Right atrium auricular region (tissue), 2 donors: Measurements from ENCODE around the gene FAM13B. TPM values are rescaled to one million over a fixed set of nuclear protein-coding genes. Genes with fewer than 3 reads are reported as not detected.

Experiments
- DNase-seq: peaks from one replicate; pipeline ENCODE4 v3.0.0-alpha.2; 2019; ENCODE audit warnings: low spot score
- H3K27ac ChIP-seq, 2 donors: fragments of 200-600 bp; sonication (generic); 1 replicate in 1 of 2; 2 replicates in 1 of 2; pipeline ENCODE4 v1.5.1; 2016 to 2019
- H3K27me3 ChIP-seq, 2 donors: fragments of 200-600 bp; sonication (generic); one replicate each; pipeline versions ENCODE4 v1.5.1 to v1.6.0; 2017 to 2019
- H3K36me3 ChIP-seq: fragments of 200-600 bp; sonication (generic); one replicate; pipeline ENCODE4 v1.5.1; 2016
- H3K4me1 ChIP-seq, 2 donors: fragments of 200-600 bp; sonication (generic); one replicate each; pipeline versions ENCODE4 v1.5.1 to v1.6.0; 2017 to 2019
- H3K4me3 ChIP-seq, 2 donors: fragments of 200-600 bp; sonication (generic); 1 replicate in 1 of 2; 2 replicates in 1 of 2; pipeline ENCODE4 v1.5.1; 2017 to 2019; ENCODE audit warnings: mild to moderate bottlenecking in 1 of 2, moderate library complexity in 1 of 2
- H3K9me3 ChIP-seq, 2 donors: fragments of 200-600 bp; sonication (generic); one replicate each; pipeline ENCODE4 v1.5.1; 2019
- total RNA-seq, 2 donors: library from RNA; depleted of rRNA; stranded (reverse); fragments of >200 nt; gene quantifications; one replicate each; pipeline ENCODE4 v1.1.0, GENCODE V29; 2016
- TF ChIP-seq, protein P1 (sequence below), 2 donors: fragments of 200-600 bp; sonication (generic); IDR thresholded peaks; one replicate each; pipeline ENCODE4 v1.5.1; 2019; ENCODE audit warnings: antibody characterized with exemption in 2 of 2

FAM13B gene
- total RNA-seq, 2 donors from 2014 or later, result 35.9 to 37.1 TPM

DNA sequence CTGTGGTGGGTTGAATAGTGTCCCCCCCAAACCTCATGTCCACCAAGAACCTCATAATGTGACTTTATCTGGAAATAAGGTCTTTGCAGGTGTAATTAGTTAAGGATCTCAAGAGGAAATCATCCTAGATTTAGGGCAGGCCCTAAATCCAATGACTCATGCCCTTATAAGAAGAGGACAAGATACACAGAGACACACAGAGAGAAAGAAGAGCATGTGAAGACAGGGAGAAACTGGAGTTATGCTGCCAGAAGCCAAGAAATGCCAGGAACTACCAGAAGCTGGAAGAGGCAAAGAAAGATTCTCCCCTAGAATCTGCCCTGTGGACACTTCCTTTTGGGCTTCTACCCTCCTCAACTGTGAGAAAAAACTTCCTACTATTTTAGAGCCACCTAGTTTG lies 8.8 kb downstream of the FAM13B start:
- no peaks in the 10 kb centered on the region for H3K9me3 ChIP-seq
- H3K36me3 ChIP-seq, result peaks cover 16% of the 10 kb centered on the region
- H3K27ac ChIP-seq, result no peak overlapping the region
- no peak overlapping the region for H3K4me3 ChIP-seq
- no peak for DNase-seq
- peaks cover 0 to 37% of the 10 kb centered on the region in 2 donors for H3K4me1 ChIP-seq
- TF ChIP-seq, protein P1, sequence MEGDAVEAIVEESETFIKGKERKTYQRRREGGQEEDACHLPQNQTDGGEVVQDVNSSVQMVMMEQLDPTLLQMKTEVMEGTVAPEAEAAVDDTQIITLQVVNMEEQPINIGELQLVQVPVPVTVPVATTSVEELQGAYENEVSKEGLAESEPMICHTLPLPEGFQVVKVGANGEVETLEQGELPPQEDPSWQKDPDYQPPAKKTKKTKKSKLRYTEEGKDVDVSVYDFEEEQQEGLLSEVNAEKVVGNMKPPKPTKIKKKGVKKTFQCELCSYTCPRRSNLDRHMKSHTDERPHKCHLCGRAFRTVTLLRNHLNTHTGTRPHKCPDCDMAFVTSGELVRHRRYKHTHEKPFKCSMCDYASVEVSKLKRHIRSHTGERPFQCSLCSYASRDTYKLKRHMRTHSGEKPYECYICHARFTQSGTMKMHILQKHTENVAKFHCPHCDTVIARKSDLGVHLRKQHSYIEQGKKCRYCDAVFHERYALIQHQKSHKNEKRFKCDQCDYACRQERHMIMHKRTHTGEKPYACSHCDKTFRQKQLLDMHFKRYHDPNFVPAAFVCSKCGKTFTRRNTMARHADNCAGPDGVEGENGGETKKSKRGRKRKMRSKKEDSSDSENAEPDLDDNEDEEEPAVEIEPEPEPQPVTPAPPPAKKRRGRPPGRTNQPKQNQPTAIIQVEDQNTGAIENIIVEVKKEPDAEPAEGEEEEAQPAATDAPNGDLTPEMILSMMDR (IDR thresholded peaks at IDR 0.05), result no peak
- no peaks in the 10 kb centered on the region for H3K27me3 ChIP-seq

DNA sequence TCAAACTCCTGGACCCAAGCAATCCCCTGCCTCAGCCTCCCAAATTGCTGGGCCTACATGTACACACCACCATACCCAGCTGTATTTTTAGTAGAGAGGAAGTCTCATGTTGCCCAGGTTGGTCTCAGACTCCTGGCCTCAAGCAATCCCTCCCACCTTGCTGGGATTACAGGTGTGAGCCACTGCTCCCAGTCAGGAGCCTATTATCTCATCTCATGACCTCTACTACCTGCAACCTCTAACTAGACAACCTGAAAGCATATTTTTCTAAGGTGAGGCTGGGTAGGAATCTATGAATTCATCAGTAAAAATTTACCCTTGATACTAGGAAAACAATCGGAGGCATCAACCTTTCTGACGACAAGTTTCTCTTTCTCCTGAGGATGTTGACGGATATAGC lies 10.0 kb downstream of the FAM13B start:
- Histone ChIP-seq H3K27ac (no peak overlapping the region), H3K27me3 (no peaks in the 10 kb centered on the region), H3K9me3 (no peaks in the 10 kb centered on the region), H3K4me3 (no peak overlapping the region), H3K36me3 (peaks cover 26% of the 10 kb centered on the region), H3K4me1 (peaks cover 0 to 25% of the 10 kb centered on the region in 2 donors)
- DNase-seq, result no peak
- TF ChIP-seq, protein P1 (IDR thresholded peaks at IDR 0.05), result no peak

DNA sequence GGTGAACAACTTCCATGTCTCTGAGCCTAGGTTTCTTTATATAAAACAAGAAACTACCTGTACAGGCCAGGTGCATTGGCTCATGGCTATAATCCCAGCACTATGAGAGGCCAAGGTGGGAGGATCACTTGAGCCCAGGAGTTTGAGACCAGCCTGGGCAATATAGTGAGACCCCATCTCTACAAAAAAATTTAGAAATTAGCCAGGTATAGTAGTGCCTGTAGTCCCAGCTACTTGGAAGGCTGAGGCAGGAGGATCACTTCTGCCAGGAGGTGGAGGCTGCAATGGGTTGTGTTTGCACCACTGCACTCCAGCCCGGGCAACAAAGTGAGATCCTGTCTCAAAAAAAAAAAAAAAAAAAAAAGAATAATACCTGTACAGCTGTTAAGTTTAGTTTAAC lies 11.1 kb downstream of the FAM13B start:
- Histone ChIP-seq H3K9me3 (no peaks in the 10 kb centered on the region), H3K4me3 (no peak overlapping the region), H3K4me1 (peaks cover 0 to 18% of the 10 kb centered on the region in 2 donors), H3K36me3 (peaks cover 34% of the 10 kb centered on the region), H3K27me3 (no peaks in the 10 kb centered on the region), H3K27ac (no peak overlapping the region)
- TF ChIP-seq, protein P1 (IDR thresholded peaks at IDR 0.05), result no peak
- no peak for DNase-seq

DNA sequence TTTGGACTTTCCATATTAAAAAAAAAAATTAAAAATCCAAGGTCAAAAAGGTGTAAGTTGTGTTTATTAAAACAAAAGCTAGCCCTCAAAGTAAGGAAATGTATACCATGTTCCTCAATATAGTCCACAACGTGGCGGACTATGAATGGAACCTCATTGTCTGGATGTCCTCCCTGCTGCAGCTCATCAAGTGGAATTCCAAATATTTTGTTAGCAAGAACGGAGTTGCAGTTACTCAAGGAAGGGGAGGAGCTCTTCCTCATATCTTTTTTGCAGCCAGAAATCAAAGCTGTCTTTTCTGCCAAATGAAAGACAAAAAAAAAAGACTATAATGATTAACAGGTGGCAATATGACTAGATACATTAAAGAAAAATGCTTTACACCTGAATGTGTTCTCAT lies 14.0 kb downstream of the FAM13B start:
- no peaks in the 10 kb centered on the region for H3K27me3 ChIP-seq
- H3K36me3 ChIP-seq, result peaks cover 41% of the 10 kb centered on the region
- no peaks in the 10 kb centered on the region for H3K9me3 ChIP-seq
- no peak overlapping the region for H3K27ac ChIP-seq
- no peak for DNase-seq
- H3K4me3 ChIP-seq, result no peak overlapping the region
- TF ChIP-seq, protein P1 (IDR thresholded peaks at IDR 0.05), result no peak
- H3K4me1 ChIP-seq, result peaks cover 0 to 13% of the 10 kb centered on the region in 2 donors

DNA sequence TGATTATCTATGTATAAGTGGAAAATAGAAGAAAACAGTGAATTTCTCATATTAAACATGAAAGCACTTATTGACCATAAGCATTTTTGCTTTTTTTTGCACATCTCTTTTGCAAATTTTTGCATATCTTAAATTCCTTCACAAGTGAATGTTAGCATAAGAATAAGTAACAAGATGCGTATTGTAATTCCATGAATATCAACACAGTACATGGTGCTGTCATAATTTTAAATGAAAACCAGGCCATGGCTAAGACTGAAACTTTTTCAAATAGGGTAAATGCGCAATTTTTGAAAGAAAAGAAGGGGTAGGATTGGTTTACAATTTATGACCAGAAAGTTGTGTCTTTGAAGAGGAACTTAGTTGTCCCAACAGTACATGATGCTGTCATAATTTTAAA lies 17.0 kb downstream of the FAM13B start:
- DNase-seq, result no peak
- H3K36me3 ChIP-seq, result peaks cover 51% of the 10 kb centered on the region

DNA sequence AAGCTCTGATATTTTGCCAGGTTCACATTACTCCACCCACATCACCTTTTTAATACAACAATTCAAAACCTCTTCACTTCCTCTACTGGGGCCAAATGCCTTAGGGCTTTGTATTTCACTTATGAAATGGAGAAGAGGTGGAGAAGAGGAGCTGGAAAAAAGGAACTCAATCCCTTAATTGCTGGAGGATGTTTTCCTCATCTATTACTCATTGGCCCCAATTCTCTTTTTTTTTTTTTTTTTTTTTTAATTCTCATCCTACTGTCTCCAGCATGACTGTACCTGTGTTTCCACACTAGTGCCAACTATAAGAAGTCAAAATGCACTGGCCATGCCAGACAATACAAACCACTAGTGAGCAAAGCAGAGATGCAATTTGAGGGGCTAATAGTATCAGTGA lies 20.9 kb downstream of the FAM13B start:
- TF ChIP-seq, protein P1 (IDR thresholded peaks at IDR 0.05), result no peak
- H3K9me3 ChIP-seq, result no peaks in the 10 kb centered on the region
- no peak overlapping the region for H3K27ac ChIP-seq
- no peak for DNase-seq
- no peaks in the 10 kb centered on the region for H3K4me1 ChIP-seq
- no peaks in the 10 kb centered on the region for H3K27me3 ChIP-seq
- H3K36me3 ChIP-seq, result peaks cover 49% of the 10 kb centered on the region
- H3K4me3 ChIP-seq, result no peak overlapping the region

More for the DNA sequence above, 17.0 kb downstream of the FAM13B start:
- no peaks in the 10 kb centered on the region for H3K27me3 ChIP-seq
- TF ChIP-seq, protein P1 (IDR thresholded peaks at IDR 0.05), result no peak
- H3K9me3 ChIP-seq, result no peaks in the 10 kb centered on the region
- no peaks in the 10 kb centered on the region for H3K4me1 ChIP-seq
- no peak overlapping the region for H3K4me3 ChIP-seq
- no peak overlapping the region for H3K27ac ChIP-seq
